Liver (tissue), 9 donors: ENCODE results near the gene RCOR1. TPM values are rescaled to one million over a fixed set of nuclear protein-coding genes. Genes with fewer than 3 reads are reported as not detected.
A peak's percentile ranks its signal among the peaks of the same experiment; 100 is the strongest.

ENCODE experiments used
- DNase-seq: peaks from one replicate; pipeline ENCODE4 v3.0.0-alpha.2; 2017; ENCODE audit warnings: low spot score
- H3K27ac ChIP-seq, 2 donors: one replicate each; pipeline ENCODE4 v1.7.0; 2013; ENCODE audit warnings: inconsistent platforms in 2 of 2, low read length in 2 of 2, control low read depth in 1 of 2, low read depth in 1 of 2, mild to moderate bottlenecking in 1 of 2
- H3K27me3 ChIP-seq, 4 donors: one replicate each; pipeline versions ENCODE4 v1.6.1 to v1.7.0; 2013; ENCODE audit warnings: low read length in 3 of 4, inconsistent platforms in 1 of 4, mild to moderate bottlenecking in 1 of 4, moderate library complexity in 1 of 4; ENCODE audit not compliant: control insufficient read depth in 4 of 4, insufficient read depth in 4 of 4
- H3K36me3 ChIP-seq, 4 donors: one replicate each; pipeline versions ENCODE4 v1.6.1 to v1.7.0; 2013; ENCODE audit warnings: low read length in 3 of 4, mild to moderate bottlenecking in 3 of 4, low read depth in 1 of 4, moderate library complexity in 1 of 4; ENCODE audit not compliant: control insufficient read depth in 4 of 4, insufficient read depth in 3 of 4
- H3K4me1 ChIP-seq, 4 donors: one replicate each; pipeline versions ENCODE4 v1.6.1 to v1.7.0; 2013; ENCODE audit warnings: low read length in 3 of 4, mild to moderate bottlenecking in 3 of 4, moderate library complexity in 1 of 4; ENCODE audit not compliant: control insufficient read depth in 4 of 4, insufficient read depth in 4 of 4
- H3K4me3 ChIP-seq, 3 donors: one replicate each; pipeline versions ENCODE4 v1.6.1 to v1.7.0; 2013; ENCODE audit warnings: low read length in 3 of 3, control low read depth in 1 of 3, low read depth in 1 of 3, mild to moderate bottlenecking in 1 of 3
- H3K9ac ChIP-seq, 2 donors: one replicate each; pipeline ENCODE4 v1.7.0; 2013; ENCODE audit warnings: low read length in 2 of 2, mild to moderate bottlenecking in 2 of 2, moderate library complexity in 2 of 2, control low read depth in 1 of 2, low read depth in 1 of 2
- H3K9me3 ChIP-seq, 4 donors: one replicate each; pipeline versions ENCODE4 v1.6.1 to v1.7.0; 2013; ENCODE audit warnings: low read length in 3 of 4; ENCODE audit not compliant: control insufficient read depth in 4 of 4
- EGR1 ChIP-seq, 2 donors: IDR thresholded peaks; 2 replicates each; pipeline ENCODE4 v1.6.1; 2016 to 2018; ENCODE audit warnings: antibody characterized with exemption in 2 of 2, low read depth in 2 of 2
- FOXA1 ChIP-seq: IDR thresholded peaks from 2 replicates; pipeline ENCODE4 v1.6.1; 2016; ENCODE audit warnings: antibody characterized with exemption
- FOXA2 ChIP-seq: IDR thresholded peaks from 2 replicates; pipeline ENCODE4 v1.6.1; 2016; ENCODE audit warnings: antibody characterized with exemption
- GABPA ChIP-seq, 2 donors: IDR thresholded peaks in 1 of 2; conservative IDR thresholded peaks in 1 of 2; 2 replicates each; pipeline ENCODE4 v1.6.1; 2016; ENCODE audit warnings: antibody characterized with exemption in 2 of 2, mild to moderate bottlenecking in 1 of 2, moderate library complexity in 1 of 2
- HNF4A ChIP-seq, 2 donors: conservative IDR thresholded peaks; 2 replicates each; pipeline ENCODE4 v1.6.1; 2016; ENCODE audit warnings: antibody characterized with exemption in 2 of 2, mild to moderate bottlenecking in 2 of 2
- HNF4G ChIP-seq: IDR thresholded peaks from 2 replicates; pipeline ENCODE4 v1.6.1; 2016; ENCODE audit warnings: antibody characterized with exemption
- JUND ChIP-seq, 2 donors: IDR thresholded peaks; 2 replicates each; pipeline ENCODE4 v1.6.1; 2016; ENCODE audit warnings: antibody characterized with exemption in 2 of 2
- NR2F2 ChIP-seq: IDR thresholded peaks from 2 replicates; pipeline ENCODE4 v1.6.1; 2016; ENCODE audit warnings: antibody characterized with exemption
- RAD21 ChIP-seq, 2 donors: IDR thresholded peaks; 2 replicates each; pipeline ENCODE4 v1.6.1; 2016; ENCODE audit warnings: antibody characterized with exemption in 2 of 2, mild to moderate bottlenecking in 2 of 2
- RXRA ChIP-seq, 2 donors: IDR thresholded peaks; 2 replicates each; pipeline ENCODE4 v1.6.1; 2017 to 2018; ENCODE audit warnings: antibody characterized with exemption in 2 of 2, mild to moderate bottlenecking in 1 of 2
- SP1 ChIP-seq: IDR thresholded peaks from 2 replicates; pipeline ENCODE4 v1.6.1; 2018; ENCODE audit warnings: antibody characterized with exemption, mild to moderate bottlenecking
- TAF1 ChIP-seq: conservative IDR thresholded peaks from 2 replicates; pipeline ENCODE4 v1.6.1; 2016; ENCODE audit warnings: antibody characterized with exemption, mild to moderate bottlenecking
- YY1 ChIP-seq: IDR thresholded peaks from 2 replicates; pipeline ENCODE4 v1.6.1; 2016; ENCODE audit warnings: antibody characterized with exemption, mild to moderate bottlenecking
- WGBS: extraction: QIAGEN DNeasy Blood & Tissue Kit; methylation state at CpG from one replicate; pipeline ENCODE4 v1.1.7; 2013; 5-methylcytosine and 5-hydroxymethylcytosine counted together
- polyA plus RNA-seq, 2 donors: library from polyadenylated mRNA; stranded (reverse) in 1 of 2; unstranded in 1 of 2; fragments of 200-250 nt in 1 of 2; fragments of >200 nt in 1 of 2; fragmentation: Nextera tagmentation in 1 of 2; extraction: Ambion mirVana in 1 of 2; gene quantifications; one replicate each; pipeline versions ENCODE4 v1.2.1 to v1.2.3, GENCODE V29; 2013 to 2015
- total RNA-seq, 2 donors: library from RNA; depleted of rRNA; stranded (reverse); fragments of >200 nt; gene quantifications; one replicate each; pipeline ENCODE4 v1.2.3, GENCODE V29; 2014
- TF ChIP-seq, protein P1 (sequence below): IDR thresholded peaks from 2 replicates; pipeline ENCODE4 v1.6.1; 2016; ENCODE audit warnings: antibody characterized with exemption
- TF ChIP-seq, protein P2 (sequence below): IDR thresholded peaks from 2 replicates; pipeline ENCODE4 v1.6.1; 2016; ENCODE audit warnings: antibody characterized with exemption
- TF ChIP-seq, protein P3 (sequence below): IDR thresholded peaks from 2 replicates; pipeline ENCODE4 v1.6.1; 2016; ENCODE audit warnings: antibody characterized with exemption
- TF ChIP-seq, protein P4 (sequence below): fragments of 150-350 bp; IDR thresholded peaks from 2 replicates; pipeline ENCODE4 v1.5.1; 2017; ENCODE audit warnings: improper control_type of control experiment, low read depth, low read length; ENCODE audit not compliant: missing input control
- TF ChIP-seq, protein P5 (sequence below): IDR thresholded peaks from 2 replicates; pipeline ENCODE4 v1.6.1; 2016; ENCODE audit warnings: antibody characterized with exemption, mild to moderate bottlenecking
- donor health status: healthy.
- donor health status: healthy.
- donor health status: healthy.
- donor health status: healthy.
- donor health status: healthy.

RCOR1 gene
- total and polyA plus RNA-seq, 4 donors: 4.2 to 17.0 (median 5.7) TPM

DNA sequence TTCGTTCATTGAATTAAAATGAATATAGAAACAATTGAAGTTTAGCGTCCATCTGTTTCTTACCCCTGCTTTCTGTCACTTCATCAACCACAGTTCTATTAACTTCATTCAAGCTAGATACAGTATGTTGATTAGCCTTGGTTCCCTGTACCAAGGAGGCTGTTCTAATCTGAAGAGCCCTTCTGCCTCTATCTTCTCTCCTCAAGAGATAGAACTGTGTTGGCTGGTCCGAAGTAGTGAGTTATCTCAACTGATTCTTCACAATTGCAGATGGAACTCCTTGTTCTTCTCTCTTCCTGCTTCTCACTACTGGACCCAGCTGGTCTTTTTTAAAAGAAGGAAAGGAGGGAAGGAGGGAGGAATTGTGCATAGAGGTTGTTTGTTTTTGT is 102.7 kb downstream of the RCOR1 start:
- H3K9ac ChIP-seq: no peak overlapping the region
- no peaks in the 10 kb centered on the region for H3K36me3 ChIP-seq
- H3K9me3 ChIP-seq: no peaks in the 10 kb centered on the region
- no peak for TF ChIP-seq SP1
- TF ChIP-seq, protein P1, sequence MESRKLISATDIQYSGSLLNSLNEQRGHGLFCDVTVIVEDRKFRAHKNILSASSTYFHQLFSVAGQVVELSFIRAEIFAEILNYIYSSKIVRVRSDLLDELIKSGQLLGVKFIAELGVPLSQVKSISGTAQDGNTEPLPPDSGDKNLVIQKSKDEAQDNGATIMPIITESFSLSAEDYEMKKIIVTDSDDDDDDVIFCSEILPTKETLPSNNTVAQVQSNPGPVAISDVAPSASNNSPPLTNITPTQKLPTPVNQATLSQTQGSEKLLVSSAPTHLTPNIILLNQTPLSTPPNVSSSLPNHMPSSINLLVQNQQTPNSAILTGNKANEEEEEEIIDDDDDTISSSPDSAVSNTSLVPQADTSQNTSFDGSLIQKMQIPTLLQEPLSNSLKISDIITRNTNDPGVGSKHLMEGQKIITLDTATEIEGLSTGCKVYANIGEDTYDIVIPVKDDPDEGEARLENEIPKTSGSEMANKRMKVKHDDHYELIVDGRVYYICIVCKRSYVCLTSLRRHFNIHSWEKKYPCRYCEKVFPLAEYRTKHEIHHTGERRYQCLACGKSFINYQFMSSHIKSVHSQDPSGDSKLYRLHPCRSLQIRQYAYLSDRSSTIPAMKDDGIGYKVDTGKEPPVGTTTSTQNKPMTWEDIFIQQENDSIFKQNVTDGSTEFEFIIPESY: no peak
- no peak for TF ChIP-seq NR2F2
- no peak for TF ChIP-seq EGR1 (IDR thresholded peaks at IDR 0.05; ENCODE audit: low read depth in 2 of 2)
- TF ChIP-seq JUND (IDR thresholded peaks at IDR 0.05): no peak
- no peak for TF ChIP-seq RXRA (IDR thresholded peaks at IDR 0.05)
- no peak for TF ChIP-seq RAD21 (IDR thresholded peaks at IDR 0.05)
- TF ChIP-seq, protein P2, sequence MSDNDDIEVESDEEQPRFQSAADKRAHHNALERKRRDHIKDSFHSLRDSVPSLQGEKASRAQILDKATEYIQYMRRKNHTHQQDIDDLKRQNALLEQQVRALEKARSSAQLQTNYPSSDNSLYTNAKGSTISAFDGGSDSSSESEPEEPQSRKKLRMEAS: no peak
- no peak for TF ChIP-seq HNF4G
- TF ChIP-seq GABPA (IDR thresholded peaks at IDR 0.05 in 1 of 2, conservative IDR thresholded peaks at IDR 0.05 in 1 of 2): no peak
- TF ChIP-seq, protein P3, sequence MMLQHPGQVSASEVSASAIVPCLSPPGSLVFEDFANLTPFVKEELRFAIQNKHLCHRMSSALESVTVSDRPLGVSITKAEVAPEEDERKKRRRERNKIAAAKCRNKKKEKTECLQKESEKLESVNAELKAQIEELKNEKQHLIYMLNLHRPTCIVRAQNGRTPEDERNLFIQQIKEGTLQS: no peak
- TF ChIP-seq HNF4A (conservative IDR thresholded peaks at IDR 0.05): no peak
- no peak for TF ChIP-seq FOXA1
- H3K27me3 ChIP-seq: no peaks in the 10 kb centered on the region
- WGBS: 71% methylated on average over 3 of the region's 3 CpGs
- no peak overlapping the region for H3K4me3 ChIP-seq
- H3K27ac ChIP-seq: no peak overlapping the region
- H3K4me1 ChIP-seq: peaks cover 0 to 25% (median 9%) of the 10 kb centered on the region in 4 donors
- DNase-seq: no peak

DNA sequence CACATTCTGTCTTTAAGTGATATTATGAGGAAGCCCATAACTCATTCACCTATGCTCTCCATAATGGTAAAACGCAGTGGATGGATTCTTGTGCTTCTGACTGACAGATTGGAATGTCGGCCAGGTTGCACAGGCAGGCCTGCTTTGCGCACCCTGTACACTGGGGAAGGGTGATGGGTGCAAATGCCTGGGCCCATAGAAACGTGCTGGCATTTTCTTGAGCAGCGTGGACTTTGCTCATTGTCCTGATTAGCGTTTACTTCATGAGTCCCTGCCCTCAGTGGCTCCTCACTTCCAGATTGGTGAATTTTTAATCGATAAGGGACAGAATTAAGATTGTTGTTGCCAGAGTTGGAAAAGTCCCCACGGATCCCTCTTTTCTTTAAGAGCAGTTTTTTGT is 103.9 kb downstream of the RCOR1 start:
- WGBS: 33% methylated on average over 8 of the region's 8 CpGs
- TF ChIP-seq NR2F2: no peak
- TF ChIP-seq, protein P3: no peak
- TF ChIP-seq, protein P4, sequence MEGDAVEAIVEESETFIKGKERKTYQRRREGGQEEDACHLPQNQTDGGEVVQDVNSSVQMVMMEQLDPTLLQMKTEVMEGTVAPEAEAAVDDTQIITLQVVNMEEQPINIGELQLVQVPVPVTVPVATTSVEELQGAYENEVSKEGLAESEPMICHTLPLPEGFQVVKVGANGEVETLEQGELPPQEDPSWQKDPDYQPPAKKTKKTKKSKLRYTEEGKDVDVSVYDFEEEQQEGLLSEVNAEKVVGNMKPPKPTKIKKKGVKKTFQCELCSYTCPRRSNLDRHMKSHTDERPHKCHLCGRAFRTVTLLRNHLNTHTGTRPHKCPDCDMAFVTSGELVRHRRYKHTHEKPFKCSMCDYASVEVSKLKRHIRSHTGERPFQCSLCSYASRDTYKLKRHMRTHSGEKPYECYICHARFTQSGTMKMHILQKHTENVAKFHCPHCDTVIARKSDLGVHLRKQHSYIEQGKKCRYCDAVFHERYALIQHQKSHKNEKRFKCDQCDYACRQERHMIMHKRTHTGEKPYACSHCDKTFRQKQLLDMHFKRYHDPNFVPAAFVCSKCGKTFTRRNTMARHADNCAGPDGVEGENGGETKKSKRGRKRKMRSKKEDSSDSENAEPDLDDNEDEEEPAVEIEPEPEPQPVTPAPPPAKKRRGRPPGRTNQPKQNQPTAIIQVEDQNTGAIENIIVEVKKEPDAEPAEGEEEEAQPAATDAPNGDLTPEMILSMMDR: no peak
- TF ChIP-seq GABPA (IDR thresholded peaks at IDR 0.05 in 1 of 2, conservative IDR thresholded peaks at IDR 0.05 in 1 of 2): no peak
- TF ChIP-seq EGR1 (IDR thresholded peaks at IDR 0.05; ENCODE audit: low read depth in 2 of 2): no peak
- no peak for TF ChIP-seq FOXA2
- TF ChIP-seq SP1: peak; percentile 30
- TF ChIP-seq FOXA1: no peak
- peak; percentile 26 to 35 for TF ChIP-seq RXRA (IDR thresholded peaks at IDR 0.05)
- TF ChIP-seq, protein P2: no peak
- TF ChIP-seq YY1: peak; percentile 53
- TF ChIP-seq, protein P1: no peak
- TF ChIP-seq HNF4G: peak; percentile 53
- TF ChIP-seq RAD21 (IDR thresholded peaks at IDR 0.05): peak in 1 of 2 donors; percentile 20
- no peak for TF ChIP-seq TAF1
- TF ChIP-seq, protein P5, sequence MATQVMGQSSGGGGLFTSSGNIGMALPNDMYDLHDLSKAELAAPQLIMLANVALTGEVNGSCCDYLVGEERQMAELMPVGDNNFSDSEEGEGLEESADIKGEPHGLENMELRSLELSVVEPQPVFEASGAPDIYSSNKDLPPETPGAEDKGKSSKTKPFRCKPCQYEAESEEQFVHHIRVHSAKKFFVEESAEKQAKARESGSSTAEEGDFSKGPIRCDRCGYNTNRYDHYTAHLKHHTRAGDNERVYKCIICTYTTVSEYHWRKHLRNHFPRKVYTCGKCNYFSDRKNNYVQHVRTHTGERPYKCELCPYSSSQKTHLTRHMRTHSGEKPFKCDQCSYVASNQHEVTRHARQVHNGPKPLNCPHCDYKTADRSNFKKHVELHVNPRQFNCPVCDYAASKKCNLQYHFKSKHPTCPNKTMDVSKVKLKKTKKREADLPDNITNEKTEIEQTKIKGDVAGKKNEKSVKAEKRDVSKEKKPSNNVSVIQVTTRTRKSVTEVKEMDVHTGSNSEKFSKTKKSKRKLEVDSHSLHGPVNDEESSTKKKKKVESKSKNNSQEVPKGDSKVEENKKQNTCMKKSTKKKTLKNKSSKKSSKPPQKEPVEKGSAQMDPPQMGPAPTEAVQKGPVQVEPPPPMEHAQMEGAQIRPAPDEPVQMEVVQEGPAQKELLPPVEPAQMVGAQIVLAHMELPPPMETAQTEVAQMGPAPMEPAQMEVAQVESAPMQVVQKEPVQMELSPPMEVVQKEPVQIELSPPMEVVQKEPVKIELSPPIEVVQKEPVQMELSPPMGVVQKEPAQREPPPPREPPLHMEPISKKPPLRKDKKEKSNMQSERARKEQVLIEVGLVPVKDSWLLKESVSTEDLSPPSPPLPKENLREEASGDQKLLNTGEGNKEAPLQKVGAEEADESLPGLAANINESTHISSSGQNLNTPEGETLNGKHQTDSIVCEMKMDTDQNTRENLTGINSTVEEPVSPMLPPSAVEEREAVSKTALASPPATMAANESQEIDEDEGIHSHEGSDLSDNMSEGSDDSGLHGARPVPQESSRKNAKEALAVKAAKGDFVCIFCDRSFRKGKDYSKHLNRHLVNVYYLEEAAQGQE: no peak
- TF ChIP-seq JUND (IDR thresholded peaks at IDR 0.05): no peak
- peak; percentile 71 to 82 for TF ChIP-seq HNF4A (conservative IDR thresholded peaks at IDR 0.05)
- no peak overlapping the region for H3K27ac ChIP-seq
- no peaks in the 10 kb centered on the region for H3K27me3 ChIP-seq
- peaks cover 0 to 25% (median 8%) of the 10 kb centered on the region in 4 donors for H3K4me1 ChIP-seq
- no peaks in the 10 kb centered on the region for H3K36me3 ChIP-seq
- H3K4me3 ChIP-seq: no peak overlapping the region
- no peak for DNase-seq
- no peak overlapping the region for H3K9ac ChIP-seq
- H3K9me3 ChIP-seq: no peaks in the 10 kb centered on the region
